Neuron (in vitro differentiated cells): Measurements from ENCODE around the gene NOX3.
"Not testable (repeated sequence)": the region's sequence is repeated elsewhere in the genome, so short reads cannot be mapped to it uniquely, and the experiment has no call there.

Source experiments
- H2AFZ ChIP-seq: one replicate; pipeline ENCODE4 v1.6.1; 2013; ENCODE audit warnings: low read depth, mild to moderate bottlenecking, inconsistent platforms, low read length, moderate library complexity
- H3K27me3 ChIP-seq: one replicate; pipeline ENCODE4 v1.6.1; 2013; ENCODE audit warnings: low read length; ENCODE audit not compliant: insufficient read depth
- H3K36me3 ChIP-seq: one replicate; pipeline ENCODE4 v1.6.1; 2013; ENCODE audit warnings: low read length; ENCODE audit not compliant: insufficient read depth
- H3K4me1 ChIP-seq: one replicate; pipeline ENCODE4 v1.6.1; 2013; ENCODE audit warnings: low read length; ENCODE audit not compliant: insufficient read depth
- H3K4me3 ChIP-seq: 2 replicates; pipeline ENCODE4 v1.5.1; 2013; ENCODE audit warnings: mild to moderate bottlenecking, low read length, moderate library complexity
- H3K9me3 ChIP-seq: one replicate; pipeline ENCODE4 v1.6.1; 2013; ENCODE audit warnings: low read length

The NOX3 gene

GRCh38 chr6:155487371-155488130, 31.9 kb upstream of the NOX3 start:
- H3K27me3 ChIP-seq: peaks cover 2% of the 10 kb centered on the region
- no peaks in the 10 kb centered on the region for H3K4me1 ChIP-seq
- no peaks in the 10 kb centered on the region for H3K36me3 ChIP-seq
- no peaks in the 10 kb centered on the region for H3K9me3 ChIP-seq
- H2AFZ ChIP-seq: no peak overlapping the region
- H3K4me3 ChIP-seq: no peak overlapping the region

GRCh38 chr6:155486721-155487294, 31.2 kb upstream of the NOX3 start:
- Histone ChIP-seq H3K27me3 (peaks cover 2% of the 10 kb centered on the region), H3K4me1 (no peaks in the 10 kb centered on the region), H3K36me3 (no peaks in the 10 kb centered on the region), H3K9me3 (no peaks in the 10 kb centered on the region), H3K4me3 (no peak overlapping the region), H2AFZ (no peak overlapping the region)

DNA sequence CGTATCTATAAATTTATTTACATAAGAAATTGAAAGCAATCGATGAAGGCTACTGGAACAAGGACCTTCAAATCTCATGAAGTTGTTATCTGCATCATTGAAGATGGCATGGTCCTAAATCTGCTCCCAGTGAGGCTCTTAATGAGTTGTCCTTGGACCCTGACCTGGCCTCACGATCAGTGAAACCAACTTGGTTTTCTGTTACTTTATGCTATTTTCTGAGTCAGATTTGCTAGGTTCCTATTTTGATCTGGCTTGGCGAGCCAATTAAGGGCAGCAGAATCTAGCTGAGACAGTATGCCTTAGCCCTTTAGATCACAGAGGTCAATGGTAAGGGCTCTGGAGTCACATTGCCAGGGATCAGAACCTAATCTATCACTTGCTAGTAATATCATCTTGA, 30.1 kb upstream of the NOX3 start:
- Histone ChIP-seq H2AFZ (no peak overlapping the region), H3K4me1 (no peaks in the 10 kb centered on the region), H3K36me3 (no peaks in the 10 kb centered on the region), H3K9me3 (no peaks in the 10 kb centered on the region), H3K27me3 (peaks cover 2% of the 10 kb centered on the region), H3K4me3 (no peak overlapping the region)

- Histone ChIP-seq H2AFZ (no peak overlapping the region), H3K4me3 (no peak overlapping the region), H3K36me3 (no peaks in the 10 kb centered on the region), H3K27me3 (peaks cover 2% of the 10 kb centered on the region), H3K4me1 (no peaks in the 10 kb centered on the region), H3K9me3 (no peaks in the 10 kb centered on the region)
These were observed 28.2 kb upstream of the NOX3 start for GRCh38 chr6:155483858-155484257.

GRCh38 chr6:155481215-155481614, 25.6 kb upstream of the NOX3 start:
- H3K4me1 ChIP-seq: no peaks in the 10 kb centered on the region
- H2AFZ ChIP-seq: no peak overlapping the region
- no peak overlapping the region for H3K4me3 ChIP-seq
- H3K36me3 ChIP-seq: no peaks in the 10 kb centered on the region
- no peaks in the 10 kb centered on the region for H3K27me3 ChIP-seq
- H3K9me3 ChIP-seq: no peaks in the 10 kb centered on the region

- H3K27me3 ChIP-seq: no peaks in the 10 kb centered on the region
- H3K36me3 ChIP-seq: no peaks in the 10 kb centered on the region
- no peak overlapping the region for H2AFZ ChIP-seq
- no peaks in the 10 kb centered on the region for H3K9me3 ChIP-seq
- no peak overlapping the region for H3K4me3 ChIP-seq
- no peaks in the 10 kb centered on the region for H3K4me1 ChIP-seq
These were observed 18.1 kb upstream of the NOX3 start for GRCh38 chr6:155473741-155474140.

DNA sequence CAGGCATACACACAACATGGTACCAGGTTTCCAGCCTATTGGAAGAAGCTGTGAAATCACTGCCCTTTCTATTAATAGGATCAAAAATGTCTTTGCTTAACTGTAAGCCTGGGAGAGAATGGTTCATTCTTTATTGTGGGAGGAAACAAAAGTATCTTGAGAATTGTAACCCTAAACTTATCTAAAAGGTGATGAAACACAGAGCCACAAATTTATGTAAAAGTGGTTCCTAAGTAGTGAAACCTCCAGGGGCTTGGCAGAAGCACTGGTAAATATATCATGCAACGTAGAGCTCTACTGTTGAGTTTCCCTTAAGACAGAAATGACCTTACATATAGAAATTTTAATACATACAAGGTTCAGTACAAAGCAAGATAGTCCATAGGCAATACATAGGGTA, 17.2 kb upstream of the NOX3 start:
- Histone ChIP-seq H3K4me1 (no peaks in the 10 kb centered on the region), H3K36me3 (no peaks in the 10 kb centered on the region), H3K27me3 (no peaks in the 10 kb centered on the region), H2AFZ (no peak overlapping the region), H3K4me3 (no peak overlapping the region), H3K9me3 (no peaks in the 10 kb centered on the region)

DNA sequence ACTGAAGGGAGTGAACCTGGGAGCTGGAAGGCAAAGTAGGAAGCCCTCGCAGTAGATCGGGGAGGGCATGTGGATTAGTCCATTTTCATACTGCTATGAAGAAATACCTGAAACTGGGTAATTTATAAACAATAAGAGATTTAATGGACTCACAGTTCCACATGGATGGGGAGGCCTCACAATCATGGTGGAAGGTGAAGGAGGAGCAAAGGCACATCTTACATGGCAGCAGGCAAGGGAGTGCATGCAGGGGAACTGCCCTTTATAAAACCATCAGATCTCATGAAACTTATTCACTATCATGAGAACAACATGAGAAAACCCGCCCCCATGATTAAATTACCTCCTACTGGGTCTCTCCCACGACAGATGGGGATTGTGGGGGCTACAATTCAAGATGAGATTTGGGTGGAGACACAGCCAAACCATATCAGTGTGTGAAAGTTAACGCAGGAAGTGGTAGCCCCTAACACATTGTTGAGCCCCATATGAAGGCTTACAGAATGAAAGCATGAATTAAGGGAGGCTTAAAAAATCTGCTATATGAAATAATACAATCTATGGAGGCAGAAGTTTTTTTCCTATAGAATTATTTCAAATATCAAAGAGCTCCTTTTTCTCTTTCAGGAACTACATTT, 15.5 kb upstream of the NOX3 start:
- not testable (repeated sequence) for H3K4me1 ChIP-seq, H3K4me3 ChIP-seq, H3K36me3 ChIP-seq, H3K9me3 ChIP-seq, H2AFZ ChIP-seq, H3K27me3 ChIP-seq

- not testable (repeated sequence) for H3K9me3 ChIP-seq, H3K4me3 ChIP-seq, H3K27me3 ChIP-seq, H3K4me1 ChIP-seq, H2AFZ ChIP-seq, H3K36me3 ChIP-seq
These were observed 12.9 kb upstream of the NOX3 start for GRCh38 chr6:155468543-155468942.

GRCh38 chr6:155466539-155466938, 10.9 kb upstream of the NOX3 start:
- H2AFZ ChIP-seq: no peak overlapping the region
- H3K4me3 ChIP-seq: no peak overlapping the region
- no peaks in the 10 kb centered on the region for H3K36me3 ChIP-seq
- no peaks in the 10 kb centered on the region for H3K27me3 ChIP-seq
- no peaks in the 10 kb centered on the region for H3K9me3 ChIP-seq
- H3K4me1 ChIP-seq: no peaks in the 10 kb centered on the region

DNA sequence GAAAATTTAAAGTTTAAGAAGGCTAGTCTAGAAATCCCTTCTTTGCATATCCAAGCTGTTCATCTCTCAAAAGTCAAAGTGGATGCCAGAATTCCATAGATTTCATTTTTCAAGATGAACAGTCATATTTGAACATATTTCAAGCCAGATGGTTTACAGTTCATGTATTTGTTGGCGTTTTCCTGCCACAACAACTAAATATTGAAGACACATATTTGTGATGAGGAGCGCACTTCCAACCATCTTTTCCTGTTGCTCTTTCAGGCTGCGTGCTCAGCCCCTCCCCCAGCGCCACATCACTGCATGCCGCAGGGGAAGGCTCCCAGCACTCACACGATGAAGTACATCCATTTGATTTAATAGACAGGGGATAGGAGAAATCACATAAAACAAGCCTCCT, 5.9 kb upstream of the NOX3 start:
- Histone ChIP-seq H3K36me3 (no peaks in the 10 kb centered on the region), H2AFZ (no peak overlapping the region), H3K27me3 (no peaks in the 10 kb centered on the region), H3K4me3 (no peak overlapping the region), H3K9me3 (no peaks in the 10 kb centered on the region), H3K4me1 (no peaks in the 10 kb centered on the region)

- H3K27me3 ChIP-seq: no peaks in the 10 kb centered on the region
- H2AFZ ChIP-seq: no peak overlapping the region
- H3K9me3 ChIP-seq: no peaks in the 10 kb centered on the region
- H3K36me3 ChIP-seq: no peaks in the 10 kb centered on the region
- no peaks in the 10 kb centered on the region for H3K4me1 ChIP-seq
- no peak overlapping the region for H3K4me3 ChIP-seq
These were observed 1.2 kb downstream of the NOX3 start for GRCh38 chr6:155454471-155454870.

- H2AFZ ChIP-seq: no peak overlapping the region
- no peaks in the 10 kb centered on the region for H3K36me3 ChIP-seq
- H3K27me3 ChIP-seq: no peaks in the 10 kb centered on the region
- H3K4me3 ChIP-seq: no peak overlapping the region
- no peaks in the 10 kb centered on the region for H3K4me1 ChIP-seq
- H3K9me3 ChIP-seq: no peaks in the 10 kb centered on the region
These were observed 1.6 kb downstream of the NOX3 start for GRCh38 chr6:155454008-155454407.
